ENCODE results near the gene HUWE1. TPM values are rescaled to one million over a fixed set of nuclear protein-coding genes. Genes with fewer than 3 reads are reported as not detected.

Gene HUWE1
- total and polyA plus RNA-seq, 12 donors = 38.4 to 170 (median 109) TPM

DNA sequence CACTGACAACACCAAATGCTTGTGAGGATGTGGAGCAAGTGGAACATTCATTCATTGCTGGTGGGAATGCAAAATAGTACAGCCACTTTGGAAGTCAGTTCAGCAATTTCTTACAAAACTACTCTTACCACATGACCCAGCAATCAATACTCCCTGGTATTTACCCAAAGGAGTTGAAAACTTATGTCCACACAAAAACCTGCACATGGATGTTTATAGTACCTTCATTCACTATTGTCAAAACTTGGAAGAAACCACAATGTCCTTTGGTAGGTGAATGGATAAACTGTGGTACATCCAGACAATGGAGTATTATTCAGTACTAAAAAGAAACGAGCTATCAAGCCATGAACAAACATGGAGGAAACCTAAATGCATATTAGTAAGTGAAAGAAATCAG, 27.5 kb downstream of the HUWE1 start:
- TF ChIP-seq POLR2A (IDR thresholded peaks at IDR 0.05) = no peak
- TF ChIP-seq, protein P1, sequence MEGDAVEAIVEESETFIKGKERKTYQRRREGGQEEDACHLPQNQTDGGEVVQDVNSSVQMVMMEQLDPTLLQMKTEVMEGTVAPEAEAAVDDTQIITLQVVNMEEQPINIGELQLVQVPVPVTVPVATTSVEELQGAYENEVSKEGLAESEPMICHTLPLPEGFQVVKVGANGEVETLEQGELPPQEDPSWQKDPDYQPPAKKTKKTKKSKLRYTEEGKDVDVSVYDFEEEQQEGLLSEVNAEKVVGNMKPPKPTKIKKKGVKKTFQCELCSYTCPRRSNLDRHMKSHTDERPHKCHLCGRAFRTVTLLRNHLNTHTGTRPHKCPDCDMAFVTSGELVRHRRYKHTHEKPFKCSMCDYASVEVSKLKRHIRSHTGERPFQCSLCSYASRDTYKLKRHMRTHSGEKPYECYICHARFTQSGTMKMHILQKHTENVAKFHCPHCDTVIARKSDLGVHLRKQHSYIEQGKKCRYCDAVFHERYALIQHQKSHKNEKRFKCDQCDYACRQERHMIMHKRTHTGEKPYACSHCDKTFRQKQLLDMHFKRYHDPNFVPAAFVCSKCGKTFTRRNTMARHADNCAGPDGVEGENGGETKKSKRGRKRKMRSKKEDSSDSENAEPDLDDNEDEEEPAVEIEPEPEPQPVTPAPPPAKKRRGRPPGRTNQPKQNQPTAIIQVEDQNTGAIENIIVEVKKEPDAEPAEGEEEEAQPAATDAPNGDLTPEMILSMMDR (IDR thresholded peaks at IDR 0.05) = no peak
- H3K36me3 ChIP-seq (replicated peaks in 1 of 2) = no peaks in the 10 kb centered on the region
- intact Hi-C loops (cut with DNase I) = no loop called here
- 76 to 100% (median 95%) methylated on average over 1 of the region's 1 CpG for WGBS, 4 donors
- DNase-seq = no peak
- H3K4me3 ChIP-seq = no peak overlapping the region
- no peaks in the 10 kb centered on the region for H3K4me1 ChIP-seq (replicated peaks in 1 of 2)
- H3K27ac ChIP-seq = no peak overlapping the region
- H3K27me3 ChIP-seq = no peaks in the 10 kb centered on the region
- H3K9me3 ChIP-seq (replicated peaks in 1 of 3) = no peaks in the 10 kb centered on the region

DNA sequence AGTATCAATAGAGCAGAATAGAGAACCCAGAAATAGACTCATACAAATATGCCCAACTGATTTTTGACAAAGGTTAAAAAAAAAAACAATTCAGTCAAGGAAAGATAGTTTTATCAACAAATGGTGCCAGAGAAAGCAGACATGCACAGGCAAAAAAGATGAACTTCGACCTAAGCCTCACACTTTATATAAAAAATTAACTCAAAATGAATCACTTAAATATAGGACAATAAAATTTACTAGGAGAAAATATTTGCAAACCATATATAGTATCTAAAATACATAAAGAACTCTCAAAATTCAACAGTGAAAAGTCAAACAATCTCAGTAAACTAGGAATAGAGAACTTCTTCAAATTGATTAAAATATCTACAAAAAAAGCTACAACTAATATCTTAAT, 29.7 kb downstream of the HUWE1 start:
- WGBS, 4 donors = 37 to 91% (median 72%) methylated on average over 1 of the region's 1 CpG
- Histone ChIP-seq H3K27ac (no peak overlapping the region), H3K4me1 (replicated peaks in 1 of 2) (no peaks in the 10 kb centered on the region)

DNA sequence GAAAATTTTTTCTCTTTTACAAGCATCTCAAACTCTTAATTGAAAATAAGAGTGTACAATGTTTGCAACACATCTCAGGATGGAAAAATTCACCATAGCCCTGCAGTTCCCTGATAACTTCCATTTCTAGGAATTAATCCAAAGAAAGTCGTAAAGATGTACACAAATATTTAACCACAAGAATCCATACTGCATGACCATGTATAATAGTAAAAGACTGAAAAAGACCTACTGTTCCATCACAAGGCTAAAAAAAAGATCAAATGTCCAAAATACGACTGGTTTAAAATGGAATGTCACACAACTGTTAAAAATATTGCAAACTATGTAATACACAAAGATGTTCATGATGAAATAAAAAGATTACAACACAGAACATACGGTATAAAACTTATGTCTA, 32.1 kb downstream of the HUWE1 start:
- Histone ChIP-seq H3K27me3 (no peaks in the 10 kb centered on the region), H3K36me3 (replicated peaks in 1 of 2) (no peaks in the 10 kb centered on the region), H3K4me3 (no peak overlapping the region), H3K9me3 (replicated peaks in 1 of 3) (no peaks in the 10 kb centered on the region), H3K4me1 (replicated peaks in 1 of 2) (no peaks in the 10 kb centered on the region), H3K27ac (no peak overlapping the region)
- WGBS, 4 donors = 60 to 67% (median 60%) methylated on average over 3 of the region's 3 CpGs
- TF ChIP-seq, protein P1 (IDR thresholded peaks at IDR 0.05) = no peak
- no peak for TF ChIP-seq POLR2A (IDR thresholded peaks at IDR 0.05)
- DNase-seq = no peak
- intact Hi-C loops (cut with DNase I) = no loop called here

More for the DNA sequence above, 29.7 kb downstream of the HUWE1 start:
- TF ChIP-seq, protein P1 (IDR thresholded peaks at IDR 0.05) = no peak
- TF ChIP-seq POLR2A (IDR thresholded peaks at IDR 0.05) = no peak
- no peak for DNase-seq
- no peaks in the 10 kb centered on the region for H3K9me3 ChIP-seq (replicated peaks in 1 of 3)
- intact Hi-C loops (cut with DNase I) = no loop called here
- H3K36me3 ChIP-seq (replicated peaks in 1 of 2) = no peaks in the 10 kb centered on the region
- H3K4me3 ChIP-seq = no peak overlapping the region
- no peaks in the 10 kb centered on the region for H3K27me3 ChIP-seq

DNA sequence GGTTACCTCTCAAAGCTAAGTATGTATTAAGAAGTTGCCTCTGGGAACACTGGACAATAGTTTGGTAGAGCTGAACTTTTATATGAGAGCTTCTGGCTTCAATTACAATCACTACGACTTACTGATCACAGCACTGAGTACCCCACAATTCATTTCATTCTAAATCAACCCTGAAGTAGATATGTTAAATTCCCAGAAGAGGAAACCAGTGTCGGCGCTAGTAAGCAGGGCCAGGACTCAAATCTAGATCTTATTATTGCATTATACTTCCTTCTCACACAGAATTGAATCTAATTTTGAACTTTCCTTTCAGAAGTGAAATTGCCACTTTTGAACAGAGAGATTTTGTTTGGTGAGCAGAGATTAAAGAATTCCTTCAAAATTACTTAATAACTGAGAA, 41.8 kb downstream of the HUWE1 start:
- WGBS, 4 donors = 83 to 98% (median 94%) methylated on average over 3 of the region's 3 CpGs
- Histone ChIP-seq H3K4me1 (replicated peaks in 1 of 2) (no peaks in the 10 kb centered on the region), H3K27ac (no peak overlapping the region), H3K4me3 (no peak overlapping the region), H3K36me3 (replicated peaks in 1 of 2) (peaks cover 0 to 57% of the 10 kb centered on the region in 2 donors), H3K9me3 (replicated peaks in 1 of 3) (no peaks in the 10 kb centered on the region), H3K27me3 (no peaks in the 10 kb centered on the region)
- intact Hi-C loops (cut with DNase I) = no loop called here
- TF ChIP-seq, protein P1 (IDR thresholded peaks at IDR 0.05) = no peak
- TF ChIP-seq POLR2A (IDR thresholded peaks at IDR 0.05) = no peak
- no peak for DNase-seq

All from adrenal gland (tissue), 12 donors.